Osteoblast (primary cell): Measurements from ENCODE around the gene ACY1. TPM values are rescaled to one million over a fixed set of nuclear protein-coding genes. Genes with fewer than 3 reads are reported as not detected.

Experiments used
- DNase-seq: peaks from one replicate; pipeline ENCODE4 v3.0.0; 2011; ENCODE audit warnings: low spot score, mixed read lengths; ENCODE audit not compliant: insufficient read length; ENCODE audit errors: missing footprints
- H2AFZ ChIP-seq: 2 replicates; pipeline ENCODE4 v1.6.0; 2011; ENCODE audit warnings: mild to moderate bottlenecking, low read length
- H3K27ac ChIP-seq: 2 replicates; pipeline ENCODE4 v1.5.1; 2011; ENCODE audit warnings: mild to moderate bottlenecking, low read depth, low read length, moderate library complexity
- H3K27me3 ChIP-seq: 2 replicates; pipeline ENCODE4 v1.6.0; 2012; ENCODE audit warnings: mild to moderate bottlenecking, control low read depth, inconsistent platforms, low read length, moderate library complexity; ENCODE audit not compliant: insufficient read depth
- H3K36me3 ChIP-seq: 2 replicates; pipeline ENCODE4 v1.5.1; 2011; ENCODE audit warnings: mild to moderate bottlenecking, low read length, control low read depth, moderate library complexity; ENCODE audit not compliant: insufficient read depth
- H3K4me1 ChIP-seq: 2 replicates; pipeline ENCODE4 v1.5.1; 2011; ENCODE audit warnings: mild to moderate bottlenecking, low read length, control low read depth, moderate library complexity; ENCODE audit not compliant: insufficient read depth
- H3K4me2 ChIP-seq: 2 replicates; pipeline ENCODE4 v1.6.0; 2011; ENCODE audit warnings: mild to moderate bottlenecking, low read length; ENCODE audit not compliant: insufficient read depth
- H3K4me3 ChIP-seq: fragments of 200-600 bp; sonication (generic); 3 replicates; pipeline ENCODE4 v1.5.1; 2012; ENCODE audit warnings: mild to moderate bottlenecking, low read length, inconsistent platforms; ENCODE audit not compliant: insufficient read depth
- H3K79me2 ChIP-seq: 2 replicates; pipeline ENCODE4 v1.6.0; 2012; ENCODE audit warnings: mild to moderate bottlenecking, low read length, control low read depth, inconsistent platforms; ENCODE audit not compliant: insufficient read depth
- H3K9me3 ChIP-seq: 2 replicates; pipeline ENCODE4 v1.5.1; 2011; ENCODE audit warnings: low read depth, low read length, control low read depth
- H4K20me1 ChIP-seq: 2 replicates; pipeline ENCODE4 v1.6.0; 2012; ENCODE audit warnings: mild to moderate bottlenecking, low read length, control low read depth; ENCODE audit not compliant: insufficient read depth
- total RNA-seq: library from RNA; depleted of rRNA; stranded (reverse); fragments of >200 nt; gene quantifications from 2 replicates; pipeline ENCODE4 v1.2.3, GENCODE V29; 2012
- TF ChIP-seq, protein P1 (sequence below): IDR thresholded peaks from 2 replicates; pipeline ENCODE4 v1.5.1; 2011; ENCODE audit warnings: mild to moderate bottlenecking, low read depth, low read length, moderate library complexity; ENCODE audit errors: extremely low read depth

Gene ACY1
- total RNA-seq, 1 donor = 37.6 TPM

GRCh38 chr3:52018319-52019000 is 35.1 kb downstream of the ACY1 start:
- Histone ChIP-seq H3K9me3 (no peaks in the 10 kb centered on the region), H3K79me2 (no peaks in the 10 kb centered on the region), H3K27ac (no peak overlapping the region), H3K4me2 (no peak overlapping the region), H3K4me3 (no peak overlapping the region), H4K20me1 (no peaks in the 10 kb centered on the region), H3K4me1 (peaks cover 25% of the 10 kb centered on the region), H3K36me3 (no peaks in the 10 kb centered on the region), H3K27me3 (no peaks in the 10 kb centered on the region), H2AFZ (no peak overlapping the region)
- no peak for DNase-seq
- TF ChIP-seq, protein P1, sequence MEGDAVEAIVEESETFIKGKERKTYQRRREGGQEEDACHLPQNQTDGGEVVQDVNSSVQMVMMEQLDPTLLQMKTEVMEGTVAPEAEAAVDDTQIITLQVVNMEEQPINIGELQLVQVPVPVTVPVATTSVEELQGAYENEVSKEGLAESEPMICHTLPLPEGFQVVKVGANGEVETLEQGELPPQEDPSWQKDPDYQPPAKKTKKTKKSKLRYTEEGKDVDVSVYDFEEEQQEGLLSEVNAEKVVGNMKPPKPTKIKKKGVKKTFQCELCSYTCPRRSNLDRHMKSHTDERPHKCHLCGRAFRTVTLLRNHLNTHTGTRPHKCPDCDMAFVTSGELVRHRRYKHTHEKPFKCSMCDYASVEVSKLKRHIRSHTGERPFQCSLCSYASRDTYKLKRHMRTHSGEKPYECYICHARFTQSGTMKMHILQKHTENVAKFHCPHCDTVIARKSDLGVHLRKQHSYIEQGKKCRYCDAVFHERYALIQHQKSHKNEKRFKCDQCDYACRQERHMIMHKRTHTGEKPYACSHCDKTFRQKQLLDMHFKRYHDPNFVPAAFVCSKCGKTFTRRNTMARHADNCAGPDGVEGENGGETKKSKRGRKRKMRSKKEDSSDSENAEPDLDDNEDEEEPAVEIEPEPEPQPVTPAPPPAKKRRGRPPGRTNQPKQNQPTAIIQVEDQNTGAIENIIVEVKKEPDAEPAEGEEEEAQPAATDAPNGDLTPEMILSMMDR = no peak

DNA sequence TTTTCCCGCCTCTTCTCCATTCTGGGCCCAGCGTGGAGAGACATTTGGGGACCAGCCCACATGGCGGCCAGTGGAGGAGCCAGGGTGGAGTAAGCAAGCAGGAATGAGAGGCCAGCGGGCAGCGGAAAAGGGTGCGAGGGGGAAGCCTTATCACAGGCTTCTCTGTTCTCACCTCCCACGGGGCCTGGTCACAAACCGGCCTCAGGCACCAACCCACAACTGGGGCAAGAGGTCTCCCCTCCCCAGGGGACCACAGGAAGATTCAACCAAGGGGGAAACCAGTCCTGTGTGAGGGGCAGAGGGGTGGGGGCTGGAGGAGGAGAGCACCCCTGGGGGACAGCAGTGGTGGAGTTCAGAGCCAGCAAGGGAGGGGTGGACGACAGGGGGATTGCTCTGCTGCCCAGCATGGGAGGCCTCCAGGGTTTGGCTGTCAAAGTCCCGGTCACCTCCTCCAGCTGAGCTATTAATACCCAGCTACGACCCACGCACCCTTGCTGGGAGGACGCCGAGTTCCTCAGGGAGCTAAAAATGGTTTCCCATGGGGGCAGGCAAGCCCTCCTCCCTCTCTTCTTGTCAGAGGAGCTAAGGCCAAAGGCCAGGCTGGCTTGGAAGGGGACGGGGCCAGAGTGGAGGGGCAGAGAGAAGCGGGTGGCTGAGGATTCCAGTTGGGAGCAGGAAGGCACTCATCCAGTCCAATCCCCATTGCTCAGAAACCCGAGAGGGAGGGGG is 36.2 kb downstream of the ACY1 start:
- DNase-seq = no peak
- H3K27me3 ChIP-seq = no peaks in the 10 kb centered on the region
- H3K4me3 ChIP-seq = no peak overlapping the region
- H2AFZ ChIP-seq = peak overlapping the region; percentile 5
- H3K79me2 ChIP-seq = no peaks in the 10 kb centered on the region
- no peaks in the 10 kb centered on the region for H3K36me3 ChIP-seq
- no peaks in the 10 kb centered on the region for H4K20me1 ChIP-seq
- peaks cover 32% of the 10 kb centered on the region for H3K4me1 ChIP-seq
- no peak overlapping the region for H3K4me2 ChIP-seq
- no peak overlapping the region for H3K27ac ChIP-seq
- TF ChIP-seq, protein P1 = no peak
- no peaks in the 10 kb centered on the region for H3K9me3 ChIP-seq

DNA sequence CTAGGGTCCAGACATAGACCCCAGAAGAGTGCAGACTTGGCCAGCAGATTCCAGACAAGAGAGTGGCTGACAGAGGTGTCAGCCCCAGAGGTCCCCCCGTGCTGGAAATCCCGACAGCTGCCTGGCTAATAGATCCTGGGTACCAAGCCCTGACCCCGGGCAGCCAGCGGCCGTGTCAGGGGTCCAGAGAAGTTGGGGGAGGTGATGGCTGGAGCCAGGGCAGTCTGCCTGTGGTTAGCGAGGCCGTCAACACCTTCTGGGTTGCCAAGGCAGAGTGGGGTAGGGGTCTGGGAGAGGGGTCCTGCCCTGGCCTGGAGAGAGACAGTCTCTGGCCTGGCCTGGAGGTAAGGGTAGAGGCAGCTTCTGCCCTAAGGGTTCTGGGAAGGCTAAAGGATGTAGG is 37.5 kb downstream of the ACY1 start:
- Histone ChIP-seq H3K4me2 (no peak overlapping the region), H3K4me1 (peaks cover 32% of the 10 kb centered on the region), H3K4me3 (no peak overlapping the region), H3K9me3 (no peaks in the 10 kb centered on the region), H2AFZ (peak overlapping the region; percentile 29), H3K36me3 (no peaks in the 10 kb centered on the region), H4K20me1 (no peaks in the 10 kb centered on the region), H3K79me2 (no peaks in the 10 kb centered on the region), H3K27ac (no peak overlapping the region), H3K27me3 (no peaks in the 10 kb centered on the region)
- no peak for DNase-seq
- TF ChIP-seq, protein P1 = no peak

DNA sequence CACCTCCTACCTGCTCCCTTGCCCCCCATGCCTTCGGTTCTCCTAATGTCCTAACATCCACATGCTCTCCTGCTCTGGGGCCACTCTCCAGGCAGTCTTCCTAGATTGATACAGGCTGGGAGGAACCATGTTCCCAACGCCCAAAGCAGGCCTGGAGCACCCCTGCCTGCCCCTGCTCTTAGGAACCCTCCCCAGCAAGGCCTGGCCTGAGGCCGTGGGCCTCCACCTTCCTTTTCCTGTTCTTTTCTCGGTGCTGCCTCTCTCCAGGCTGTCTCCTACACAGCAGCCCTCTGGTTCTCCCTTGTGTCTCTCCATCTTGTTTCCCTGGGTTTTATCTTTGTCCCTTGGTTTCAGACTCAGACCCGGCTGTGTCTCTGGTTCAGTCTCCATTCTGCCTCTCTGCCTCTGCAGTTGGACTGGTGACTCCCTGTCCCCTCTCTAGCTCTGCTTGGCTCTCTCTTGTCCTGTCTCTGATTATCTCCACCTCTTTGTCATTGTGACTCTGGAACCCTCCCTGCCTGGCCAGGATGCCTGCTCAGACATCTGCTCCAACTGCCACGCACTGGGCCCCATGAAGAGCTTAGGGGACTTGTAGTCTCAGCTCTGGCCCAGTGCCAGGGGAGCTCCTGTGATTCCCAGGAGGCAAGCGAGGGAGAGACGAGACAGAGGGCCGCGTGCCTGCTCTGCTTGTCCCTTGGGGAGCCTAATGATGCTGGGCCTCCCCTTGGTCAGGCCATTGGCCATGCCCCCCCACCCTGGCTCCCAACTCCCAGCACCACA is 38.3 kb downstream of the ACY1 start:
- no peaks in the 10 kb centered on the region for H4K20me1 ChIP-seq
- no peak overlapping the region for H3K4me3 ChIP-seq
- H3K36me3 ChIP-seq = no peaks in the 10 kb centered on the region
- TF ChIP-seq, protein P1 = no peak
- DNase-seq = no peak
- no peaks in the 10 kb centered on the region for H3K27me3 ChIP-seq
- no peaks in the 10 kb centered on the region for H3K9me3 ChIP-seq
- peak overlapping the region; percentile 46 for H3K27ac ChIP-seq
- H3K79me2 ChIP-seq = no peaks in the 10 kb centered on the region
- H3K4me1 ChIP-seq = peaks cover 32% of the 10 kb centered on the region
- H2AFZ ChIP-seq = peak overlapping the region; percentile 59
- H3K4me2 ChIP-seq = peak overlapping the region; percentile 69
